ENCODE data around the gene EPB41. TPM values are rescaled to one million over a fixed set of nuclear protein-coding genes. Genes with fewer than 3 reads are reported as not detected.

The EPB41 gene
- total RNA-seq, result 2.9 and 3.5 TPM in 2 replicates

GRCh38 chr1:28914228-28915030, at the start of gene EPB41:
Gene EPB41, plus strand, starts transcription at chr1:28914569. Its CDS starts 72,869 bp downstream, at chr1:28987438.

GRCh38 chr1:29123887-29124365, 209.6 kb downstream of the EPB41 start, which contains the start of gene TMEM200B:
Gene TMEM200B, minus strand, starts transcription at chr1:29123903. Its CDS starts 2,075 bp downstream, at chr1:29121828.

Other genes with a start within 250 kb of the EPB41 start
- 5.9 and 7.1 TPM in 2 replicates for gene GMEB1, start 245.8 kb upstream of the EPB41 start, total RNA-seq
- gene YTHDF2, start 177.6 kb upstream of the EPB41 start, total RNA-seq, result 39.8 and 44.1 TPM in 2 replicates
- gene OPRD1, start 102.4 kb upstream of the EPB41 start, total RNA-seq, result not detected in 2 replicates
- gene TMEM200B, start 209.3 kb downstream of the EPB41 start, total RNA-seq, result 9.2 and 12.5 TPM in 2 replicates